Measurements from ENCODE around the gene PTGES2.

PTGES2 gene

GRCh38 chr9:128127568-128127989 is at the start of gene PTGES2:
Gene PTGES2, minus strand, starts transcription at chr9:128127729. Its CDS starts 12 bp downstream, at chr9:128127717.
- DNase-seq = peak; percentile 96

GRCh38 chr9:128175726-128176125 is 48.2 kb upstream of the PTGES2 start:
- no peak for DNase-seq

DNA sequence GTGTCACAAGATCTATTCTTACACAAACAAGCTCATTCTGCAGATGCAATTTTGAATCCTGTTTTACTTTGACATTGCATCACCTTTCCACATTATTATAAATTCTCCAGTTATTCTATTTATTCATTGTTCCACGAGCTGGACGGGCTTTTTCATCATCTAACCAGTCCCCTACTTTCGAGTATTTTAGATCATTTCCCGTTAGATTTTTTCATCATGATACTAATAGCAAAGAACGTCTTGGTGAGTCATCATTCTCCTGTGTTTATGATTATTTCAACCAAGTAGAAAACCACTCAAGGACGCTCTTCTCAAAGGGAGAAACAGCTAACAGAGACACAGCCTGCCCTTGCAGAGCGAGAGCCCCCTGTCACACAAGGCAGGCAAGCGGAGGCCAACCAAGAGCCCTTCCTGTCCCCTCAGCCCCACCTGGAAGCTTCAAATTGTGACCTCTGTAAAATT is 47.6 kb upstream of the PTGES2 start:
- no peak for DNase-seq

DNA sequence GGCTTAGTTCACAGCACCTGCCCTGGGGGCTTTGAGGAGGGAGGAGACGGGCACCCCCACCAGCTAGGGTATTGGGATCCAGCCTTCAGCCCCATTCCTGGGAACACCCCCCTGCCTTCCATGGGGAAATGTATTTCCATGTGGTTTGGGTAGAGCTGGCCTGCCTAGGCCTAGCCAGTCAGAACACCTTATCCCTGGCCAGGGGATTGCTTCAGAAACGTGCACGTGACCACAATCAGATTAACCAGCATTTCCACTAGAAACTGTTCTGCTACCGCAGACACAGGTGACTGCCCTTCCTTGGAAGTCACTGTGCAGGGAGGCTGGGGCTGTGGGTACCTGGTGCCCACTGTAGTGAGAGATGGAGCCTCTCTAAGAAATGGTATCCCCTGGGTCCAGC is 46.5 kb upstream of the PTGES2 start:
- no peak for DNase-seq

GRCh38 chr9:128169925-128170324 is 42.4 kb upstream of the PTGES2 start:
- no peak for DNase-seq

DNA sequence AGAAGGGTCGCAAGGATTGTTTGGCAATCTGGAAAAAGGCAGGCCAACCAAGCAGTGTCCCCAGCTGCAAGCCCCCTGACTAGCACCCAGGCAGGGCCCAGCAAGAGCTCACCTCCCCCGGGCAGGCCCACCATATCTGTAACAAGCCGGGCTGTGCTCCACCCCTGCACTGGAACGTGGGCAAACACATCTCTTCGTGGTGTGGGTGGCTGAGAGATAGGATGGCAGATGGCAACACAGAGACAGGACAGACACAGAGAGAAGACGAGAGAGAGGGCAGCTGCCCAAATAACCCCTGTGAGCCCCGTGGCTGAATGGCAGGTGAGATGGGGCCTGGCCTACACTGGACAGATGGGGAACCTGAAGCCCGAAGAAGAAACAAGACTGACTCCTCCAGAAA is 42.0 kb upstream of the PTGES2 start:
- DNase-seq = no peak

DNA sequence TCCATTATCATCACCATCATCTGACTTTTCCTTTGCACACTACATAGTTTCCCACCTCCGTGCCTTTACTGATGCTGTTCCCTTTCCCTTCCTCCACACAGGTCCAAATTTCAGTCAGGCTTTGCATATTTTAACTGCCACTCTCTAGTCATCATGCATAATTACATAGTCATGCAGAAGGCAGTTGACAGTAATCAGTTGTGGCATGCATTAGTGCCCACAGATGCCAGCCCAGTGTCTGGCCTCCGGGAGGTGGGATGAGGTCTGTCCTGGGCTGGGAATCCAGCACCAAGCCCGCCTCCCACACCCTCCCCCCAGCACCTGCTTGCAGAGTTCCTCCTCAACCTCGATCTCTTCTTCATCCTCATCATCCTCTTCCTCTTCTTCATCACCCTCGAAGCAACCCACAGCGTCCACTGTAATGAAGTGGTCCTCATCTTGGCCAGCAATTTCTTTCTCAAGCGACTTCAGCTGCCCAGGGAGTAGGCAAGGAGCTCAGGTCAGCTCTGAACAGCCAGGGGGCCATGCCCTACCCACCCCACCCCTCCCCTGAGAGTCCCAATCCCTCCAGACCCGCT is 41.3 kb upstream of the PTGES2 start:
- no peak for DNase-seq

GRCh38 chr9:128167209-128167608 is 39.7 kb upstream of the PTGES2 start:
- DNase-seq = no peak

- DNase-seq = no peak
Measured at GRCh38 chr9:128166169-128166568, 38.6 kb upstream of the PTGES2 start.

DNA sequence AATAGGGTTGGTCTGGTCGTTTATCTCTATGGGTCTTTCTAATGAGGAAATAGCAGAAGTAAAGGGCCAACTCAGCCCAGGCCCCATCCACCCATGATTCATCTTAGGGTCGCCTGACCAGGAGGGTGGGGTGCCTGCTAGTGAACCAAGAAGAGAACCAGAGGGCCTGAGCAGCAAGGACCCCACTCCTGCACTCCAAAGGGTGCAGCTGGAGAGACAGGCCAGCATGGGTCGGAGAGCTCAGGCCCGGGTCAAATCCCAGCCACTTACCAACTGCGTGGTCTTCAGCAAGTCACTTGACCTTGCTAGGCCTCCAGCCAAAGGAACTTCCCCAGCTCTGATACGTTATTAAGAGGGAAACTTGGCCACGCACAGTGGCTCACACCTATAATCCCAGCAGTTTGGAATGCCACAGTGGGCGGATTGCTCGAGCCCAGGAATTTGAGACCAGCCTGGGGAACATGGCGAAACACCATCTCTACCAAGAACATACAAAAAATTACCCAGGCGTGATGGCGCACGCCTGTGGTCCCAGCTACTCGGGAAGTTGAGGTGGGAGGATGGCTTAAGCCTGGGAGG is 36.9 kb upstream of the PTGES2 start:
- DNase-seq = no peak

GRCh38 chr9:128163523-128164306 is 36.2 kb upstream of the PTGES2 start:
- DNase-seq = no peak

DNA sequence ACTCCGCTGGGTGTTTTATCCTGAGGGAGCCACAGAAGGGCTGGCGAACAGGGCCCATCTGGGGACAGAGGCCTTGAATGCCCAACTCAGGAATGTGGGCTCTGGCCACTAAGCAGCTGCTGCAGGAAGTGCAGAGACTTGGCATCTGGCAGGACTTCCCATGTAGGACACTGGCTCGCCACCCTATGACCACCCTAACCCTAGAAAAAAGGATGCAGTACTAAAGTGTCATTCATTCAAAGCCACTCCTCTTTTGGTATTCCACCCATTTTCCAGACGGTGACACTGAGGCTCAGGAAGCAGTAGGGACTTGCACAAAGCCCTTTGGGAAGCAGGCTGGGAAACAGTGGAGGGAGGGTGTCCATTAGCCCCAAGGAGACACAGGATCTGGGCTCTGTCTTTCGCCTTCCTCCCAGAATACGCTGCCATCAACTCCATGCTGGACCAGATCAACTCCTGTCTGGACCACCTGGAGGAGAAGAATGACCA is 35.5 kb upstream of the PTGES2 start:
- no peak for DNase-seq

GRCh38 chr9:128162215-128163026 is 34.9 kb upstream of the PTGES2 start:
- no peak for DNase-seq

DNA sequence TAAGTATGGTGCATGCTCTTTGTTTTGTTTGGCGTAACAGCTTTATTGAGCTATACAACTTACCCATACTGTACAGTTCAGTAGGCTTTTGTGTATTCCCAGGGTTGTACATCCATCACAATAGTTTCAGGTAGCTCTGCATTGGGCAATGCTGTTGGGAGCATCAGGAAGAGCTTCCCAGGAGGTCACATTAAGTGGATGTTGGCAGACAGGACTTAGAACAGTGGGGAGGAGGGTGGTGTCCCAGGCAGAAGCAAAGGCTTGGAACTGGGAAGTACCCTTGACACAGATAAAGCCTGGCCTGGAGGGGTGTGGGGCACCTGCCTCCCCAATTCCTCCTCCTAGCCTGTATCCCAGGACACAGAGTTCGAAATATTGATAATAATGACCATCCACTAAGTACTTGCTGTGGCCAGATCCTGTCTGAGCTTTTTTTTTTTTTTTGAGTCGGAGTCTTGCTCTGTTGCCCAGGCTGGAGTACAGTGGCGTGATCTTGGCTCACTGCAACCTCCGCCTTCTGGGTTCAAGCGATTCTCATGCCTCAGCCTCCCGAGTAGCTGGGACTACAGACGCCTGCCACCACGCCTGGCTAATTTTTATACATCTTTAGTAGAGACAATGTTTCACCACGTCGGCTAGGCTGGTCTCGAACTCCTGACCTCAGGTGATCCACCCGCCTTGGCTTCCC is 33.8 kb upstream of the PTGES2 start:
- DNase-seq = no peak

GRCh38 chr9:128160603-128160987 is 33.1 kb upstream of the PTGES2 start:
- peak; percentile 74 for DNase-seq

DNA sequence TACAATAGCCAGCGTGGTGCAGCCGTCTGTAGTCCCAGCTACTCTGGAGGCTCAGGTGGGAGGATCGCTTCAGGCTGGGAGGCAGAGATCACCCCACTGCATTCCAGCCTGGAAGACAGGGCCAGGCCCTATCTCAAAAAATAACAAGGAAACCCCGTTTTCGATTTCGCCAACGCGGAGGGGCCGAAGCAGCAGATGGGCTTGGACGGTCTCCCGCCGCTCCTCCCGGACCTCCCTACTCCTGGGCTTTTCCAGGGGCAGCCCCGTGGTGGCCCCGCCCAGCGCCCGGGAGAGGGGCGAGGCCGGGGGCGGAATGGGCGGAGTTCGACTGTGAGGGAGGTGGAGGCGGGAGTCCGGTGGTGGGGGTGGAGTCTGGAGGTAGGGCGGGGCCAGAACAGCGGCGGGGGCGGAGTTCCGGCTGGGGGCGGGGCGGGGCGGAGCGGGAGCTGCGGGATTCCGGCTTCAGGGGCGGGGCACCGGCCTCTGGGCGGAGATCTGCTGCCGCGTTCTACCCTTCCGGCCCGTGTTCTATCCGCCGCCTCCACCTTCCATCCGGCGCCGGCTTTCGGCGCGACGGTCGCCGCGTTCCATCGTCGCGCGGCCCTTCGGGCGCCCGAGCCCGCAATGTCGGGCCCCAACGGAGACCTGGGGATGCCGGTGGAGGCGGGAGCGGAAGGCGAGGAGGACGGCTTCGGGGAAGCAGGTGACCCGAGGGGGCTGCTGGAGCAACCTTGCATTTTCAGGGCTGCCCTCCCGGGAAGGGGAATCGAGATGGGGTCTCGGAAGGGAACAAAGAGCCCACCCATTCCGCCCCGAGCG is 32.5 kb upstream of the PTGES2 start, which contains the start of gene BBLN:
BBLN (plus strand) TSS at position 482 of the 819 bp plus-strand sequence; CDS start at position 625, 143 bp downstream.
- peak; percentile 97 for DNase-seq

- peak; percentile 52 for DNase-seq
Measured at GRCh38 chr9:128159522-128159783, 31.9 kb upstream of the PTGES2 start.

DNA sequence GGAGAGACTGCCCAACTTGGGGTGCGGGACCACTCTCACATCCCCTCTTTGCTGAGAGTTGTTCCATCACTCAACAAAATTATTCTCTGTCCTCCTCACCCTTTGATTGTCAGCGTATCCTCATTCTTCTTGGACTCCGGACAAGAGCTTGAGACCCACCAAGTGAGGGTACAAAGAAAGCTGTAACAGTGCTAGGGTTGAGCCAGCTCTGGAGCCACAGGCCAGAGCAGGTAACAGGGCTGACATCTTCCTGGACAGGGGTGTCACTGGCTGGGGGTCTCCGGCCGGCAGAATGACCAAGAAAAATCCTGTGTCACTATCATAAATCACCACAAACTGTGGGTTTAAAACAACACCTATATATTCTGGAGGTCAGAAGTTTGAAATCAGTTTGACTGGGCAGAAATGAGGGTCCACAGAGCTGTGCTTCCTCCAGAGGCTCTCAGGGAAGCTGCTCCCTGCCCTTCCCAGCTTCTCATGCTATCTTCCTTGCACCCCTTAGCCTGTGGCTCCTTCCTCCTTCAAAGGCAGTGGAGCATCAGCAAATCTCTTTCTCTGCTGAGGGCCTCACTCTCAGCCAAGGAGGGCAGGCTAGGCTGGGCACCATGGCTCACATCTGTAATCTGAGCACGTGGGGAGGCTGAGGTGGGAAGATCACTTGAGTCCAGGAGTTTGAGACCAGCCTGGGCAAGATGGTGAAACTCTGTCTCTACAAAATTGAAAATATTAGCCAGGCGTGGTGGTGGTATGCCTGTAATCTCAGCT is 28.4 kb upstream of the PTGES2 start:
- no peak for DNase-seq

- no peak for DNase-seq
Measured at GRCh38 chr9:128153947-128154695, 26.6 kb upstream of the PTGES2 start.

Data from RPMI8226 (cell line).